SK-N-SH (cell line): ENCODE measurements around the gene ZNF770. TPM values are rescaled to one million over a fixed set of nuclear protein-coding genes. Genes with fewer than 3 reads are reported as not detected.

ENCODE experiments used
- polyA plus RNA-seq, 3 experiments: library from polyadenylated mRNA; depleted of rRNA; stranded (reverse); fragments of >200 nt; gene quantifications; 2 replicates each; pipeline ENCODE4 v1.2.3, GENCODE V29; 2012

Gene ZNF770
- polyA plus RNA-seq, 1 of the 3 experiments (the other 2 are of a cell fraction): 3.8 TPM

Other genes starting within 250 kb of the ZNF770 start
- gene GJD2, start 233.3 kb downstream of the ZNF770 start, polyA plus RNA-seq (2012; rRNA removed): not detected in 2 replicates
- gene ACTC1, start 192.7 kb downstream of the ZNF770 start, polyA plus RNA-seq (2012; rRNA removed): not detected in 2 replicates
- gene AQR, start 18.5 kb downstream of the ZNF770 start, polyA plus RNA-seq (2012; rRNA removed): 11.6 and 19.6 TPM in 2 replicates
- gene NANOGP8, start 97.0 kb upstream of the ZNF770 start, polyA plus RNA-seq (2012; rRNA removed): not detected in 2 replicates